NB4 (cell line): ENCODE measurements around the gene B3GAT1.

Experiments used
- DNase-seq: peaks from one replicate; pipeline ENCODE4 v3.0.0; 2010; ENCODE audit warnings: low read depth
- H3K4me3 ChIP-seq: one replicate; pipeline ENCODE4 v1.5.1; 2011; ENCODE audit warnings: mild to moderate bottlenecking, low read depth, low read length, moderate library complexity
- CTCF ChIP-seq: IDR thresholded peaks from one replicate; pipeline ENCODE4 v1.5.1; 2012; ENCODE audit warnings: low read depth, low read length
- MAX ChIP-seq: IDR thresholded peaks from 2 replicates; pipeline ENCODE4 v1.6.1; 2011; ENCODE audit warnings: low read depth, low read length
- MYC ChIP-seq: IDR thresholded peaks from 2 replicates; pipeline ENCODE4 v1.6.1; 2011; ENCODE audit warnings: low read depth, low read length
- POLR2A ChIP-seq: IDR thresholded peaks from 2 replicates; pipeline ENCODE4 v1.6.1; 2011; ENCODE audit warnings: mild to moderate bottlenecking; ENCODE audit not compliant: insufficient read length; ENCODE audit errors: extremely low read depth

The B3GAT1 gene

GRCh38 chr11:134436781-134437180 lies 24.7 kb upstream of the B3GAT1 start:
- DNase-seq, result no peak
- H3K4me3 ChIP-seq, result no peak overlapping the region
- TF ChIP-seq MAX (no peak), MYC (no peak), CTCF (no peak), POLR2A (no peak)

GRCh38 chr11:134433806-134434205 lies 21.8 kb upstream of the B3GAT1 start:
- no peak for TF ChIP-seq MYC
- TF ChIP-seq POLR2A, result no peak
- TF ChIP-seq CTCF, result no peak
- TF ChIP-seq MAX, result no peak
- H3K4me3 ChIP-seq, result no peak overlapping the region
- no peak for DNase-seq

GRCh38 chr11:134433251-134433650 lies 21.2 kb upstream of the B3GAT1 start:
- no peak for DNase-seq
- TF ChIP-seq POLR2A (no peak), MAX (no peak), MYC (no peak)
- no peak overlapping the region for H3K4me3 ChIP-seq

GRCh38 chr11:134432776-134433175 lies 20.7 kb upstream of the B3GAT1 start:
- TF ChIP-seq MYC (no peak), POLR2A (no peak), CTCF (no peak), MAX (no peak)
- no peak for DNase-seq
- H3K4me3 ChIP-seq, result no peak overlapping the region

GRCh38 chr11:134429106-134429505 lies 17.1 kb upstream of the B3GAT1 start:
- DNase-seq, result no peak

More at GRCh38 chr11:134429106-134429505, 17.1 kb upstream of the B3GAT1 start:
- TF ChIP-seq CTCF (no peak), POLR2A (no peak), MAX (no peak), MYC (no peak)
- H3K4me3 ChIP-seq, result no peak overlapping the region
